Hepatocyte (in vitro differentiated cells): Measurements from ENCODE around the gene UBE2I.

Experiments used
- CTCF ChIP-seq: fragments of 200-600 bp; sonication (generic); IDR thresholded peaks from 2 replicates; pipeline ENCODE4 v1.5.1; 2016; ENCODE audit warnings: antibody characterized with exemption, mild to moderate bottlenecking; ENCODE audit not compliant: poor library complexity
- EZH2 ChIP-seq: fragments of 200-600 bp; sonication (generic); IDR thresholded peaks from 2 replicates; pipeline ENCODE4 v1.6.1; 2016; ENCODE audit warnings: antibody characterized with exemption, mild to moderate bottlenecking, borderline replicate concordance
- EZH2phosphoT487 ChIP-seq: fragments of 200-600 bp; sonication (generic); IDR thresholded peaks from one replicate; pipeline ENCODE4 v1.6.1; 2018; ENCODE audit warnings: antibody characterized with exemption, mild to moderate bottlenecking, low read depth, moderate library complexity; ENCODE audit not compliant: unreplicated experiment, severe bottlenecking

GRCh38 chr16:1301562-1301961 is 7.9 kb upstream of the UBE2I start:
- TF ChIP-seq CTCF (no peak), EZH2phosphoT487 (no peak), EZH2 (no peak)
